Measurements from ENCODE around the gene MTARC2. TPM values are rescaled to one million over a fixed set of nuclear protein-coding genes. Genes with fewer than 3 reads are reported as not detected.

Gene MTARC2
- total and polyA plus RNA-seq, 2 of the 4 experiments (the other 2 are of a cell fraction) = 0.36 to 2.6 TPM

DNA sequence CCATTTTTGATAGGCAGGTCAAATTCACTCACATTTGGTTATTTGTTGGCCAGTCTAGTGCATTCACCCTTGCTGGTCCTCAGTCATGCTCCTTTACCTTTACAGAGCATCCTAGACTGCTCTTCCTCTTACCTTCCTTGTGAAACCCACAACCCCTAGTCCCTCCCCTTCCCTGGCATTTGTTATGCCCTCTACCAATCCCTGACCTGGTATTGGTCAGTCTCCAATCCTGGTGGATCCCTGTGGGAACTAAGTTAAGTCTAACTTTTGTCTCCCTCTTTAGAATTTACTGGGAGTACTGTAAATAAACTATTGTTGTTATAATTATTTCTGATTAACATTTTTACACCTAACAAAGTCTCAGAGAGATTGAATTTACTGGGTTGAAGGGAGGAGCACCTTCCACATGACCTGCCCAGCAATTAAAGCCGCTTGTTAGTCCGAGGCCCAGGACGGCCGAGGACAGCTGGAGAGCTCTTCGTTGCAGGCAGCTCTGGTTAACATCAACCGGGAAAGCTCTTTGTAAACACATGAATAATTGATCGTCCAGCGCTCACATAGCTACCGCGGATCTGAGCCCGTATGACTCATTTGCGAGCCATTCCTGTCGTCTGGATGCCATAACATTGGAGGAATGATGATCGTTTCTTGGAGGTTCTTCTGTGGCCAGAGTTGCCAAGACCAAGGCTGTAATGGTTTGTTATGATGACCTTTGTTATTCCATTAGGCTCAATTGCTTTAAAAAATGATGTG lies 70.5 kb downstream of the MTARC2 start:
- H3K27ac ChIP-seq (ENCODE audit: insufficient read depth, low read length) = peak overlapping the region; percentile 74; the same call in 1 of the 2 replicates
- H3K27me3 ChIP-seq (ENCODE audit: control insufficient read depth, insufficient read depth, low read length) = peaks cover 11% of the 10 kb centered on the region
- peak; percentile 98 for DNase-seq
- no peaks in the 10 kb centered on the region for H3K36me3 ChIP-seq (ENCODE audit: control insufficient read depth, insufficient read depth, low read length)
- H3K56ac ChIP-seq (ENCODE audit: extremely low read depth, insufficient read depth, low read length) = peak overlapping the region; percentile 48; the same call in 1 of the 2 replicates
- H3K79me1 ChIP-seq (ENCODE audit: low read depth in 1 of 2, low read length in 2 of 2) = no peaks in the 10 kb centered on the region
- no peak overlapping the region for H2AK9ac ChIP-seq (replicated peaks; ENCODE audit: low read depth, low read length, poor library complexity)
- H2BK5ac ChIP-seq (ENCODE audit: low read depth, low read length, poor library complexity, severe bottlenecking) = peak overlapping the region; percentile 71
- H3K4me2 ChIP-seq (ENCODE audit: low read depth, low read length) = peak overlapping the region; percentile 31; the same call in 1 of the 2 replicates
- peaks cover 12% of the 10 kb centered on the region for H3K4me1 ChIP-seq (ENCODE audit: control insufficient read depth, insufficient read depth, low read length)
- ATAC-seq (ENCODE audit: low read depth) = peak; percentile 91
- H3K9ac ChIP-seq (ENCODE audit: low read depth, low read length) = no peak overlapping the region
- peak overlapping the region; percentile 74 for H4K5ac ChIP-seq (ENCODE audit: low read depth, low read length)
- TF ChIP-seq RAD21 (IDR thresholded peaks at IDR 0.05; ENCODE audit: low read length) (no peak), BHLHE40 (IDR thresholded peaks at IDR 0.05; ENCODE audit: low read depth, low read length) (0 out of 2 replicates have a peak, but pooled peaks have one; percentile 25), MAZ (IDR thresholded peaks at IDR 0.05; ENCODE audit: borderline replicate concordance, low read depth, low read length) (no peak), RCOR1 (IDR thresholded peaks at IDR 0.05; ENCODE audit: insufficient replicate concordance, low read length) (peak; percentile 65), FOS (IDR thresholded peaks at IDR 0.05; ENCODE audit: low read depth, low read length) (peak; percentile 93)
- peak overlapping the region; percentile 20 to 78; a peak in 3 of 4 replicates for H4K8ac ChIP-seq (ENCODE audit: low read depth in 2 of 2, low read length in 2 of 2)
- no peak overlapping the region for H2AFZ ChIP-seq (replicated peaks; ENCODE audit: low read length, poor library complexity)
- 3% methylated on average over 6 of the region's 14 CpGs; no CpG with 5 or more reads in 1 of the 2 experiments for WGBS, 2 experiments (ENCODE audit: extremely low coverage in 2 of 2, insufficient read length in 1 of 2)
- dilution Hi-C loops (cut with HindIII; ENCODE audit: low sequenced_read_pairs, unreplicated experiment) = no loop called here
- H3K9me3 ChIP-seq (ENCODE audit: control insufficient read depth, insufficient read depth, low read length) = no peaks in the 10 kb centered on the region
- H3K9me1 ChIP-seq (ENCODE audit: insufficient read depth, low read length) = peaks cover 6% of the 10 kb centered on the region
- in situ Hi-C loops (cut with MboI; ENCODE audit: low sequenced_read_pairs) = loop anchor here (10.0 kb wide), 1 partner anchor 616 kb away; no protein-coding TSS in a partner anchor
- H3K18ac ChIP-seq (ENCODE audit: low read depth, low read length) = peak overlapping the region; percentile 94
- POLR2A ChIA-PET (ENCODE audit: unreplicated experiment) = no interaction called here
- no peaks in the 10 kb centered on the region for H4K20me1 ChIP-seq (ENCODE audit: insufficient read depth, low read length)
- CTCF ChIA-PET = interaction anchor here (0.9 to 1.0 kb wide), 3 partner anchors 9 to 174 kb away, joined by 3 read pairs; no protein-coding TSS in a partner anchor
- H3K4me3 ChIP-seq (ENCODE audit: insufficient read depth, low read depth, low read length) = no peak overlapping the region
- peak overlapping the region; percentile 87 for H2BK120ac ChIP-seq (ENCODE audit: low read depth, low read length)
- peak overlapping the region; percentile 92 for H2BK20ac ChIP-seq (ENCODE audit: low read depth, low read length)
- intact Hi-C loops (cut with micrococcal nuclease) = loop anchor here (2.0 to 10.0 kb wide), 5 partner anchors 56 to 906 kb away; no protein-coding TSS in a partner anchor
- peak overlapping the region; percentile 89 for H4K91ac ChIP-seq (ENCODE audit: insufficient read depth, low read depth, low read length)
- peak overlapping the region; percentile 47 for H3K14ac ChIP-seq (replicated peaks; ENCODE audit: low read depth, low read length)
- H2AK5ac ChIP-seq (ENCODE audit: low read depth, low read length) = peak overlapping the region; percentile 76
- peak overlapping the region; percentile 63 for H3K23ac ChIP-seq (ENCODE audit: low read depth, low read length)
- peak overlapping the region; percentile 86 for H3K4ac ChIP-seq (ENCODE audit: low read depth, low read length)
- BruUV-seq (replicated peaks) = no TSS peak
- peak overlapping the region; percentile 70; the same call in 2 of the 3 replicates for H2BK15ac ChIP-seq (ENCODE audit: low read depth, low read length)
